Heart left ventricle (tissue), 13 donors: Measurements from ENCODE around the gene EFHC1.

ENCODE experiments used
- CTCF ChIP-seq, 12 donors: fragments of 200-600 bp; sonication (generic) in 4 of 12; IDR thresholded peaks; one replicate each; pipeline versions ENCODE4 v1.5.0 to v1.8.0; 2018 to 2022; ENCODE audit warnings: antibody characterized with exemption in 12 of 12, mild to moderate bottlenecking in 5 of 12
- POLR2A ChIP-seq, 2 donors: fragments of 450-650 bp; IDR thresholded peaks; one replicate each; pipeline ENCODE4 v1.6.1; 2017; ENCODE audit warnings: antibody characterized with exemption in 2 of 2, mild to moderate bottlenecking in 2 of 2, moderate library complexity in 2 of 2
- donor health status: ischemic (EF 13 %, LVEDD 7.1; RV severe dilation, severe dysfunction).
- donor health status: DM: no; HTN: yes; CAD: no.
- donor health status: DM: no; HTN: no; CAD: no.
- donor health status: ischemic (EF 25% LVEDD 6.9; RV normal size, moderate dysfunction).
- donor health status: ischemic (EF 25% LVEDD 5.7; RV mildly dilated, moderate dysfunction).
- donor health status: ischemic (EF 35%, LVEDD 5.7; RV mildly dilated, moderate dysfunction).
- donor health status: nonischemic (EF 11% LVEDD 7.7; RV severe dilation, severe dysfunction).
- donor health status: DM: yes; HTN: yes; CAD: no.
- donor health status: PGD.
- donor health status: ischemic (EF 29% LVEDD 5.4; RV normal size, mild dysfunction).
- donor health status: nonischemic (EF 23%, LVEDD 6.1; RV moderate dilation, normal function).

GRCh38 chr6:52536424-52536916 lies 116.3 kb downstream of the EFHC1 start:
- no peak for TF ChIP-seq CTCF (IDR thresholded peaks at IDR 0.05)
- no peak for TF ChIP-seq POLR2A (IDR thresholded peaks at IDR 0.05)
